Activated CD8-positive, alpha-beta memory T cell treated with anti-CD3 and anti-CD28 coated beads, Interleukin-2, amount 50 U/mL, for 4 hours (primary cell): ENCODE results near the gene IL16.
"Not testable (repeated sequence)": the region's sequence is repeated elsewhere in the genome, so short reads cannot be mapped to it uniquely, and the experiment has no call there.

Source experiments
- DNase-seq: peaks from one replicate; pipeline ENCODE4 v3.0.0-alpha.2; 2020

Gene IL16

GRCh38 chr15:81196576-81197254 is at the start of gene IL16:
IL16 (plus strand) TSS chr15:81196879; CDS start chr15:81225400, 28,521 bp downstream.
- DNase-seq = no peak

- no peak for DNase-seq
These were observed 45.3 kb upstream of the IL16 start for GRCh38 chr15:81151389-81151788.

GRCh38 chr15:81152339-81152738 is 44.3 kb upstream of the IL16 start:
- DNase-seq = no peak

DNA sequence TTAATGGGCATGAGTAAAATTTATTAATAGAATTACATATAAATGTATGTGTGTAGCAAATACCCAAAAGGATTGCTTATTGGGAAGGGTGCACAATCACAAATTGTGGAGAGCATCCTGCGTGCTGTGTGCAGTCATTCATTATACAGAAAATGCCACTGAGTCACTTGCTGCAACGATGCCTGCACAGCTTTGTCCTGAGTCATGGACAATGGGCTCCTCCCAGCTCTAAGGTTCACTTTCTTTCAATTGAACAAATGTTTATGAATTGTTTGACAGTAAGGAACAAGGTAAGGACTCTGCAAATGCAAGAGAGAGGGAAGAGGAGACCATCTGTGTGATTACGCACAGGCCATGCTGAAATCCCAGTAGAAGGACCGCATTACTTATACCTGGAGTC is 43.9 kb upstream of the IL16 start:
- no peak for DNase-seq

DNA sequence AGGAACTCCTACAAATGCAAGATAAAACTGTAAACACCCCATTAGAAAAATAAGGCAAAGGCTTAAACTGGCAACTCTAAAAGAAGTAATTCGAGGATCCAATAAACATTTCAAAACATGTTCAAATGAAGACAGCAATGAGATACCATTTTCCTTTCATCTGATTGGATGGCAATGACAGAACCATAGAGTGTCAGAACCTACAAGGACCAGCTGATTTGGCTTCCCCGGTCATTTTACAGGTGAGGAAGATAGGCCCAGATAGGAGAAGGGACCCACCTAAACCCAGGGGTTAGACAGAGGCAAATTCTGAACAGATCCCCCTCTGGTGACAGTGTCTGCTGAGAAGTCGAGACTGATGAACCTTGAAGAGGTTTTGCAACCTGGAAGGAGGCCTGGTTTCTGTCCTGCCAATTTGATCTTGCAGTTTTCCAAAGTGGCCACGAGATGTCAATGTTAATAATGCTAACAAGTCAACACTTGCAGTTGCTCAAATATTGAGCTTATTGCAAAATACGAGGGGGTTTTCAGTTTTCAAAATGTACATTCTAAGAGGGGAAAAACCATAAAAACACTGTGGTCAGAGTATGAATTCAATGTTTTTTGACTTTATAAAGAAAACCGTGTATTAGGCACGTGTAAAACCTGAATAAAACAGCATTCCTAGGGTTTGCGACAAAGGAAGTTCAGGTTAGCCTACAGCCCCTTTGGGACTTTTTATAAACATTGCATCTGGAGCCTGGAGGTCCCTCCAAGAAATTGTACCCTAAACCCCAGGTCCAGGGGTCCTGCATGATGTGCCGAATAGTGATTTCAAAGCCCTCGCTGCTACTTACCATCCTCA is 41.1 kb upstream of the IL16 start:
- no peak for DNase-seq

DNA sequence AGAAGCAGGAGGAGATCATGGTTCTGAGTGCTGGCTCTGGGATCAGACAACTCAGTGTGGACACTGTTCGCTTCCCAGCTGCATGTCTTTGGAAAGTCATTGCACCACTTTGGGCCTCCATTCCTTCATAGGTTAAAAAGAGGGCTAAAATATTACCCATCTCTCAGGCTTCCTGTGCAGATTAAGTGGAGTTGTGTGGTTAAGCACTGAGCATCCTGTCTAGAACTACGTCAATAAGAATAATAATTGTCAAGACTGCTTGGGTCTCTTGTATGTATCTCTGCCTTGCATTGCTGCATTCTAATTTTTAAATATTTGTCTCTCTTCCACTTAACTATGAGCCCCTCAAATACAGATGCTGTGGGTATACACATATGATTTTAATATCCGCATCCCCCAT is 40.4 kb upstream of the IL16 start:
- DNase-seq = no peak

GRCh38 chr15:81157195-81157938 is 39.3 kb upstream of the IL16 start:
- no peak for DNase-seq

GRCh38 chr15:81157939-81158223 is 38.8 kb upstream of the IL16 start:
- DNase-seq = no peak

GRCh38 chr15:81158561-81158960 is 38.1 kb upstream of the IL16 start:
- DNase-seq = not testable (repeated sequence)

- DNase-seq = no peak
These were observed 36.1 kb upstream of the IL16 start for GRCh38 chr15:81160312-81161159.

DNA sequence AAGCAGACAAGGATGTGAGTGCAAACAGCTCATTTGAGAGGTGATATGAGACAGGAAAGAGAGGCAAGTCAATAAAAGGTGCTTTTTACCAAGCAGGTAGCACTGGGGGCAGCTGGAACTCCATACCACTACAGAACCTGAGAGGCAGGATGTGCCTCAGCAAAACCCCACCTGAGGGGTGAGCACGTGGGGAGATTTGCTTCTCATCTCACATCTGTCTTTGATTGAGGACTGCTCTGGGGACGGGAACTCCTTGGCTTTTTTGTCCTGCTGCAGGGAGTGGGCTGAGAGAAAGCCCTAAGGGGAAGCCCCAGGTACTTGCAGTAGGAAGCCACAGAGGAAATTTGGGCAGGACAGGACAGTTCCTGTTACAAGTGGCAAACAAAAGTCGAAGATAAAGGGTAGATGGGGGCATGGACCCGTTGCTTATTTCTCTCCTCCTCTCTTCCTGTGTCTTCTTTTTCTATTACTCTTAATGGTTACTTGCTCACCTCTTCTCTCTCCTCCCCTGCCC is 35.5 kb upstream of the IL16 start:
- no peak for DNase-seq

GRCh38 chr15:81161851-81162250 is 34.8 kb upstream of the IL16 start:
- no peak for DNase-seq

GRCh38 chr15:81163961-81164800 is 32.5 kb upstream of the IL16 start:
- DNase-seq = no peak

GRCh38 chr15:81165535-81165934 is 31.1 kb upstream of the IL16 start:
- DNase-seq = no peak

GRCh38 chr15:81166636-81167305 is 29.9 kb upstream of the IL16 start:
- DNase-seq = no peak

- no peak for DNase-seq
These were observed 28.6 kb upstream of the IL16 start for GRCh38 chr15:81168131-81168526.

- DNase-seq = no peak
These were observed 28.0 kb upstream of the IL16 start for GRCh38 chr15:81168644-81169043.

DNA sequence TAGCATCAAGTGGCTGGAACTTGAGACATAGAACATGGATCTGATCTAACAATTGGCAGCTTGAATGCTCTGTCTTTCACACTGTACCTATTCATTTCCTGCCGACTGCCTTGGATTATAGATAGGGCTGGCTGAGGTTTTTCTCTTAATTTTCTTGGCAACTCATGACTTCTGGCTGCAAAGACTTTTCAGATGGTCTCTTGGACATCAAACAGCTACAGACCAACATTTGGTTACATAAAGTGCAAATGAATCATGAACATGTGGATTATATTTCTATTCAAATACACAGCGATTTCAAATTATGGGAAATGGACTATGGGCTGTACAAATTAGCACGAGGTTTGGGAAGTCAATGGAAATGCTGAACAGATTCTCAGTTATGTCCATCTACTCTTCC is 26.2 kb upstream of the IL16 start:
- no peak for DNase-seq

DNA sequence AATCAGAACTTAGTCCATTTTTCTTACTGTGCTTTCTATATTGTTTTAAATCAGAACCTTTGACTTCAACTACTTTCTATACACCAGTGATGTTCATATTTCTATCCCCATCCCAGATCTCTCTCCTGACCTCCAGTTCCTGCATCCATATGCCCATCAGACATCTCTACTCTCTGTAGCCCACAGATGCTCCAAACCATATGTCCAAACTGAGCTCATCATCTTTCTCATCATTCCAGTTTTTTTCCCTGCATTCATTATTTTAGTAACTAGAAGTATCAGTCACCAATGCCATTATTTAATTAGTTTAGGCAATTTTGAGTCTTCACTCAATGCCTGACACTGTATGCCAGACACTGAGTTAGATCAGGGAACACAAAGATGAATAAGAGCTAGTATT is 25.4 kb upstream of the IL16 start:
- no peak for DNase-seq

DNA sequence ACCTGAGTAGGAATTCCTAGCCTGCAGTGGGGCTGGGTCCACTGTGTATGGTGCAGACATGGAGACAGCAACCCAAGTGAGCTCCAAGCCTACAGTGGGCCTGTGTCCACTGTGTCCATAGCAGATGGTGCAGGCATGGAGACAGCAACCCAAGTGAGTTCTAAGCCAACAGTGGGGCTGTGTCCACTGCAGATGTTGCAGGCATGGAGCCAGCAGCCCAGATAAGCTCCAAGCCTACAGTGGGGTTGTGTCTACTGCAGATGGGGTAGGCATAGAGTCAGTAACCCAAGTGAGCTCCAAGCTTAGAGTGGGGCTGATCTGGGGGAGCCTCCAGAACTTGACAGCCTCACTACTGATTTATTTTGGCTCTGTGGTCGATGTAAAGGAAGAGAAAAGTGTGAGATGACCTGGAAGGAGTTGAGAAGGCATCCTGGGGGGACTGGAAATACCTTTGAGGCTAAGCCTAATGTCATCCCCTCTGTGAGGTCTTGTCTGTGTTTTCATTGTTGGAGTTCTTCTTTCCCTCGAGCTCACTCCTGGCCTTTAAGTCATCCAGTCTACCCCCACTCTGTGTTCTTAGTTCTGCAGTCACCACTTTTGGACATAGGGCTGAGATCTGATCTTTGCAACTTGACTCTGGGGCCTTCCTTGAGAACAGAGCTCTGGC is 22.4 kb upstream of the IL16 start:
- no peak for DNase-seq
